Renal cortical epithelial cell (primary cell): ENCODE results near the gene PIANP. TPM values are rescaled to one million over a fixed set of nuclear protein-coding genes. Genes with fewer than 3 reads are reported as not detected.
A peak's percentile ranks its signal among the peaks of the same experiment; 100 is the strongest.
"Not testable (repeated sequence)": the region's sequence is repeated elsewhere in the genome, so short reads cannot be mapped to it uniquely, and the experiment has no call there.

Source experiments
- DNase-seq: peaks from one replicate; pipeline ENCODE4 v3.0.0-alpha.2; 2011; ENCODE audit warnings: low read depth
- total RNA-seq: library from RNA; depleted of rRNA; stranded (reverse); fragments of >200 nt; gene quantifications from 2 replicates; pipeline ENCODE4 v1.2.3, GENCODE V29; 2014

PIANP gene, protein sequence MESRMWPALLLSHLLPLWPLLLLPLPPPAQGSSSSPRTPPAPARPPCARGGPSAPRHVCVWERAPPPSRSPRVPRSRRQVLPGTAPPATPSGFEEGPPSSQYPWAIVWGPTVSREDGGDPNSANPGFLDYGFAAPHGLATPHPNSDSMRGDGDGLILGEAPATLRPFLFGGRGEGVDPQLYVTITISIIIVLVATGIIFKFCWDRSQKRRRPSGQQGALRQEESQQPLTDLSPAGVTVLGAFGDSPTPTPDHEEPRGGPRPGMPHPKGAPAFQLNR
- total RNA-seq: 0.15 TPM in 1 of 2 replicates, not detected in the other

DNA sequence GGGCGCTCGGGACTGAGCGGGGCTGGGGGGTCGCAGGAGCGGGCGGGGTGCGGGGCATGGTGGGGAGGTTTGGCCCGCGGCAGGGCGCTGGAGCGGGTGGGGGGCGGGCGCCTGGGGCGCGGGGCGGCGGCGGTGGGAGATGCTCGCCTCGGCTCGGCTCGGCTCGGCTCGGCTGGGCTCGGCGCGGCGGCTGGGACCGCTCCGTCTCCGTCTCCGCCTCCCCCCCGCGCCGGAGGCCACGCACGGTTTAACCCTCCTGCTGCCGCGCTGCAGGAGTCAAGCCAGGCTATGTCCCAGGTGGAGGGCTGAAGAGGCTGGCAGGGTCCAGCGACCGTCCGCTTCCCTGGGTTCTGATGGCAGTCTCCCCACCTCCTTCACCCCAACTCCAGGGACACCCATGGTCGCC lies at the start of gene PIANP:
PIANP (minus strand) TSS at position 170 of the 406 bp plus-strand sequence. CDS start 2,754 bp downstream, outside the sequence.
- no peak for DNase-seq

DNA sequence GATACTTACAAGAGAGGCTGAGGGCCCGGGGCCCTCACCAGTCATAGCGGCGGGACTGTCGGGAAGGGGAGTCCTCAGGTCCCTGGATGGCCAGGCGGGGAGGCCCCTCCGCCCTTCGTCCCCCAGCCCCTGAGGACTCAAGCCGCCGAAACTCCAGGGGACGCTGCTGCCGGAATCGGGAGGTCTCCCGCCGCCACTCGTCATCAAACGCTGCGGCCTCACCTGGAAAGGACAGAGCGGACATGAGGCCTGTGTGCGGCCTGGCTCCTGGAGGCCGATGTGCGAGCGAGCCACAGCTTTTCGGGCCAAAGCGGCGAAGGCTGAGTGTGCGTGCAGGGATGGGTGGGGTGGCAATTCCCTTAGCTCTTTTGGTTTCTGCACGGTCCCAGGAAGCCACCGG lies 48.1 kb upstream of the PIANP start:
- DNase-seq: no peak

DNA sequence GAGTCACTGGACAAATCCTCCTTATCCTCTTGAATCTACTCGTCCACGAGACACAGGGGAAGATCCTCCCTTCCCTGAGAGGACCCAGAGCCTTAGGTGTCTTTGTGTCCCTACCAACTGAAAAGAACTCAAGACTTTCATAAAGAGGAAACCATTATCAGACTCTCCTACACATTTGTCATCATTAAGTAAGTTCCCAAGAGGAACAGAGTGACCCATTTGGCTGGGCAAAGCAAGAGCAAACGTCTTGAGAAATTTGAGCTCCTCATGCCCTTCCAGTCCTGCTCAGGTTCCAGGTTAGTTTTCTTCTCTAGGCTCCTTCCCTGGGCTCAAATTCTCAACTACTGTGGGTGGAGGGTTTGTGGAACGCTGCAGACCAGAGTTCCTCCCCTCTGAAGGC lies 46.6 kb upstream of the PIANP start:
- DNase-seq: no peak

DNA sequence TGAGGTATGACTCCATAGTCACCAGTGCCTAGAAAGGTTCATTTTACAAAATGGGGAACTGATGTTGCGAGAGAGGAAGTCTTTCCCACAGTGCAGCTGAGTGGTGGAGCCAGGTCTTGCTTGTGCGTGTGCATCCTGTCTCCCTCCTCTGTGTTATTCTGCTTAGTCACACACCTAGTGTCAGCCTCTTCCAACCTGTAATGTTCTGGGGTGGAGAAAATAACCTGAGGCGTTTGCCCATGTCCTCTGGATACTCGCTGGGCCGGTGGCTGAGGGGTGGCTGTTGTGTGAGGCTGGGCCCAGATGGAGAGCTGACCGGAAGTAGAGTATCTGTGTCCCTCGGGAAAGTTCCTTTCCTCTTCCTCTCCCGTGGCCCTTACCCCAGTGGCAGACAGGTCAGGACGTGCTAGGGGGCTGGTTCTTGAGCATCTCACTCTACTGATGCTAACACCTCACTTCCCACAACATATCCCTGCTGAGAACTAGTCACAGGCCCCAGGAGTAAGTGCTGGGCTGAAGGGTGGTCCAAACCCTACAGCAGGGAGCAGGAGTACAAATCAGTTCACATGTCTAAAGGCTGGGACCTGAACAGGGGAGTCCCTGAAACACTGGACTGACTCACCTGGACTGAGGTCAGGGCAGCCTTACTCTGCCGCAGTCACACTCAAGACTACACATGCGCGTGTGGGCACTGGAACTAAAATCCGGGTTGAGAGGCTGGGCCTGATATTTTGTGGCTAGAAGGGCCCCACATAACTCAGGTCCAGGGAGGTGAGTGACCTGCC lies 45.3 kb upstream of the PIANP start:
- DNase-seq: no peak

DNA sequence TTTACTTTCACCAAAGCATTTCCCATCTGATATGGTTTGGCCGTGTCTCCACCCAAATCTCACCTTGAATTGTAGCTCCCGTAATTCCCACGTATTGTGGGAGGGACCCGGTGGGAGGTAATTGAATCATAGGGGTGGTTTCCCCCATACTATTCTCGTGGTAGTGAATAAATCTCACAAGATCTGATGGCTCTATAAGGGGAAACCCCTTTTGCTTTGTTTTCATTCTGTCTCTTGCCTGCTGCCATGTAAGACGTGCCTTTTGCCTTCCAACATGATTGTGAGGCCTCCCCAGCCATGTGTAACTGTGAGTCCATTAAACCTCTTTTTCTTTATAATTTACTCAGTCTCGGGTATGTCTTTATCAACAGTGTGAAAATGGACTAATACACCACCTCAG lies 42.7 kb upstream of the PIANP start:
- DNase-seq: not testable (repeated sequence)

DNA sequence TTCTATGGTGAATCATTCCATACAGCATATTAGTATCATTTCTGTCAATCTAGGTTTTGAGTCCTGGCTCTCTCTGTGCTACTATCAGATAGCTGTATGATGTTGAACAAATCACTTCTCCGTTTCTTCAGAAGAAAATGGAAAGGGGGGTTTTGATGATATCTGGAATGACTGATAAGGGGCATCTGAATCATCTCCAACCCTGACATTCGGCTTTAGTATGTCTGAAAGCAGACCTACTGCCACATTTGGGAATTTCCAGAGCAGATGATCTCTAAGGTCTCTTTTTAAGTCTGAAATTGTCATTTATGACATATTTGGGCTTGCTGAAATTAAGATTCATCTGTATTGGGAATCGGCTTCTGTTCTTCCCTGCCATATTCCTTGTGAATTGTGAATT lies 42.2 kb upstream of the PIANP start:
- no peak for DNase-seq

DNA sequence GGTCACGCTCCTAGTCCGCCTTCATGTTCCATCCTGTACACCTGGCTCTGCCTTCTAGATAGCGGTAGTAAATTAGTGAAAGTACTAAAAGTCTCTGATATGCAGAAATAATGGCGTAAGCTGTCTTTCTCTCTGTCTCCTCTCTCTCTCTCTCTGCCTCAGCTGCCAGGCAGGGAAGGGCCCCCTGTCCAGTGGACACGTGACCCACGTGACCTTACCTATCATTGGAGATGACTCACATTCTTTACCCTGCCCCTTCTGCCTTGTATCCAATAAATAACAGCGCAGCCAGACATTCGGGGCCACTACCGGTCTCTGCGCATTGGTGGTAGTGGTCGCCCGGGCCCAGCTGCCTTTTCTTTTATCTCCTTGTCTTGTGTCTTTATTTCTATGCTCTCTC lies 41.5 kb upstream of the PIANP start:
- DNase-seq: not testable (repeated sequence)

DNA sequence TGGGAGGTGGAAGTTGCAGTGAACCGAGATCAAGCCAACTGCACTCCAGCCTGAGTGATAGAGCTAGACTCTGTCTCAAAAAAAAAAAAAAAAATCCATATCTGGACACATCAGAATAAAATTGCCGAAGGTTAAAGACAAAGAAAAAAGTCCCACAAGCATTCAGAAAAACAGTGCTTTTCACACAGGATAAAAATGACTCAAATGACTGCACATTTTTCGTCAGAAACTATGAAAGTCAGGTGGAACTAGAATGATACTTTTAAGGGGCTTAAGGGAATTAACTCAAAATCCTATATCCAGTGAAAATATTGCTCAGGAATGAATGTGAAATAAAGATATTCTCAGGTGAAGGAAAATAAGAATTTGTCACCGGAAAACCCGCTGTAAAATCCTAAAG lies 36.1 kb upstream of the PIANP start:
- DNase-seq: no peak

DNA sequence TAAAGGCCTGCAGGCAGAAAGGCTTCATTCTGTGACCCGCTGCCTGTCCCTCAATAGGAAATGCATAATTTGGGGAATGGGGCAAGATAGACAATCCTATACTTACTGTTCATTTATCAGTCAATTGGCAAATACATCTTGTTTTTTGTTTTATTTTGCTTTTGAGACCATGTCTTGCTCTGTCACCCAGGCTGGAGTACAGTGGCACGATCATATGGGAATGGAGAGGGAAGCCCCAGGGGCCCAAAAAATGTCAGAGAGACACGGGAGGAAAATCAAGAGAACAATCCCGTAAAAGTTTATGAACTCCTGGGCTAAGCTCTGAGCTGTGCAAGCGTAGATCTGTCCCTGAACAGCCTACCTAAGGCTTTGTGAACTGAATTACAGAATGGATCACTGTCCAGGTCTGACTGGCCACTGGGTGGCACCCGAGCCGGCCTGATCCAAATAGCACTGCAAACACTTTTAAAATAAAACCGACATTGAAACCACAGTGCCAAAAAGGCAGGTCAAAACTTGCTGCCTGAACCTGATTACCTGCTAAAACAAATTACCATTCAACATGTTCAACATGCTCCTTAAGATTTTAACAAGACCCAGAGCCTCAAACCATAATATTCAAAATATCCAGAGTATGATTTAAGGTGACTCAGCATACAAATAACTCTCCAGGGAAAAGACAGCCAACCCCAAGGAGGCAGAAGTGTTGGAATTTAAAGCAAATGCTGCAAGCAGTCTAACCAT lies 35.0 kb upstream of the PIANP start:
- DNase-seq: peak; percentile 46

DNA sequence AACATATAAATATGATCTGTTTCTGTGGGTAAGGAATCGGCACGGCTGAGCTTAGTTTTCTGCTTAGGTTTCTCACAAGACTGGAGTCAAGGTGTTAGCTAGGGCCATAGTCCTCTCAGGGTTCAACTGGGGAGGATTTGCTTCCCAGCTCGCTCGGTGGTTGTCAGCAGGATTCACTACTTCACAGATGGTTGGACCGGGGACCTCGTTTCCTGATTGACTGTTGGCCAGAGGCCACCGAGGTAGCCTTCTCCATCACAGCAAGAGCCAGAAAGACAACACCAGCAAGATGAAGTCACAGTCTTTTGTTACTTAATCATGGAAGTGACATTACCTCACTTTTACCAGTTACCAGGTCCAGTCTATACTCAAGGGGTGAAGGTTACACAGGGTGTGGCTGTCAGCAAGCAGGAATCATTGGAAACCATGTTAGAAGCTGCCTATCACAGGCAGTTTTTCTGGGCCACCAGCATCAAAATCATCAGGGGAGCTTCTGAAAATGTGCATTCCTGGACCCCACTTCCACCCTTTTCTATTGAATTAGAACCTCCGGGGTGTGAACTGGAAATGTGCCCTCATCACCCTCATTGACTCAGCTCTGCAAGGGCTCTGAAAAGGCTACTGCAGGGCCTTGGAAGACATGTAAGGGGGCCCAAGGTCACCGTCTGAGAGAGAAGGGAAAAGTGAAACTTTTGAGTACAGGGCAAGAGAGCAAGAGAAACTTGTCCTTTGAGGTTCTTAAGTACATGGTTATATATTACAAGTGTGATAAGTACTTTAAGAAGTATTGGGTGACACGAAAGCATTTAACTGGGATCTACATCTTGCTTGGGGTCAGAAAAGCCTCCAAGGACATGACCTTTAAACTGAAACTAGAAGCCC lies 34.1 kb upstream of the PIANP start:
- no peak for DNase-seq

DNA sequence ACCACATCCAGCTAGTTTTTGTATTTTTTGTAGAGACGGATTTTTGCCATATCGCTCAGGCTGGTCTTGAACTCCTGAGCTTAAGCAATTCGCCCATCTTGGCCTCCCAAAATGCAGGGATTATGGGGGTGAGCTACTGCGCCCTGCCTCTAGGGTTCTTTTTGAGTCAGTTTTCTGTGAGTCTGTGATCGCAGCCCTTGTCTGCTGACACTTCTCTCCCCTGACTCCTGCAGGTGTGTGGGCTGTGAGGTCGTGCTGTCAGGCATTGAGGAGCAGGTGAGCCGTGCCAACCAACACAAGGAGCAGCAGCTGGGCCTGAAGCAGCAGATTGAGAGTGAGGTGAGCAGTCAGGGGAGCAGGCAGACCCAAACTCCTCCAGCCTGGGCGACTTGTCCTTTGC lies 29.6 kb upstream of the PIANP start:
- no peak for DNase-seq

DNA sequence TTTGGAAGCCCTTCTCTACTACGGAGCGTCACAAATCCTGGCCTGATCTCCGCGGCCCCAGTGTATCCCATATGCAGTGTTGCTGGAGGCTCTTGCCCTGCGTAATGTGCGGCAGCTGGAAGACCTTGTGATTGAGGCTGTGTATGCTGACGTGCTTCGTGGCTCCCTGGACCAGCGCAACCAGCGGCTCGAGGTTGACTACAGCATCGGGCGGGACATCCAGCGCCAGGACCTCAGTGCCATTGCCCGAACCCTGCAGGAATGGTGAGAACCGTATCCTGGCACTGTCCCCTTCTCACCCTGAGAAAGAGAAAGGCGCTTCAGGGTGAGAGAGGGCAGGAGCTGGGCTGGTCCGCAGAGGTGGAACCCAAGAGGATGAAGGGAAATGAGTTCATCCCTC lies 28.6 kb upstream of the PIANP start:
- no peak for DNase-seq

DNA sequence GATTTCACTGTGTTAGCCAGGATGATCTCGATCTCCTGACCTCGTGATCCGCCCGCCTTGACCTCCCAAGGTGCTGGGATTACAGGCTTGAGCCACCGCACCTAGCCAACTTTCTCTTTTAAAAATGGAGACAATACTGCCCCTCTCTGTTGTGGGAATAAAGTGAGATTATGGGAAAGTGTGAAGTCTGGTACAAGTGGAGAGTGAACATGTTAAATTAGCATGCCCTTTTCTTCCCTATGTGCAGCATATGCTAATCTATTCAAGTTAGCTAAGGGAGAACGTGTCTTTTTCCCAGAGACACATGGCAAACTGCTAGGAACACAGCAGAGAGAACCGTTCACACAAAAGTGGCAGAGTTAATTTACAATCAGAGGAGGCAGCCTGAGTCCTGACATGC lies 24.7 kb upstream of the PIANP start:
- DNase-seq: no peak

DNA sequence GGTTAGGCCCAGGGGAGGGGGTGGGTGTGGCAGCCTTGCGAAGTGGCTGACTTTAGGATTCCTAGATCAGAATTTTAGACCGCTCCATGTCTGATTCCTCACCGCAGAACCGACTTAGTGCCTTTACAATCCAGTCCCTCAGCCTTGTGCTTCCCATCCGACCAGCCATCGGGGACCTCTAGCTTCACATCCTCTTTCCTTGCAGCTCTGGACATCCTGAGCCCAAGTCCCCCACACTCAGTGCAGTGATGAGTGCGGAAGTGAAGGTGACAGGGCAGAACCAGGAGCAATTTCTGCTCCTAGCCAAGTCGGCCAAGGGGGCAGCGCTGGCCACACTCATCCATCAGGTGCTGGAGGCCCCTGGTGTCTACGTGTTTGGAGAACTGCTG lies 23.8 kb upstream of the PIANP start:
- peak; percentile 16 for DNase-seq

DNA sequence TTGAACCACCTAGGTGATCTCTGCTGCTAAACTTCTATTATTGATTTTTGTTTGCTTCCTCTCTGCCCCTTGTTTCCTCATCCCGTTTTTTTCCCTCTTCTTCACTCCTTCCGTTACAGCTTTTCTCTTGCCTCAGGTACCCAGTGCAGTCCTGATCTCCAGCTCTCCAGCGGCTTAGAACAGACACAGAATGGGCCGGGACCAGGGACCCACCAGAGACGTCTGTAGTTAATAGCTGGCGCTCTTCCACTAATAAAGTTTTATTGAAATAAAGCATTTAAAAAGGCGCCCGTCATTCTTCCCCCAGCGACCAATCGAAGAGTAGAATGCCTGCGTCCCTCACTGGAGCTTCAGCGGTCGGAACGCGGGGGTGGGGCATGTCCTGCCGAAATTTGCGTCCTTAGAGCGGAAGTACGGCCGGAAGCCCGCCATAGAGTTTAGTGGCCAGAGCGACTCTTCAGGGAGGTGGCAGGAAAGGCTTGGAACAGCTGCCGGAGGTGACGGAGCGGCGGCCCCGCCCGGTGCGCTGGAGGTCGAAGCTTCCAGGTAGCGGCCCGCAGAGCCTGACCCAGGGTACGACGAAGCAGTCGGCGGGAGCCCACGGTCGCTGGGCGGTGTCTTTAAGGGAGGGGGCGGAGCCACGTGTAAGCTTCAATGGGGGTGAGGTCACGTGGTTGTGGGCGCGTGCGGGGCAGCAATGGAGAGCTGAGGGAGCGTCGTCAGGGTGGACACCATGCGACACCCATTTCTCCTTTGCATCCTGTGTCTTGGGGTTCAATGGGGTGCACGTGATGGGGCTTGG lies 23.2 kb upstream of the PIANP start, which contains the start of gene COPS7A:
COPS7A (plus strand) TSS at position 440 of the 802 bp plus-strand sequence. CDS start 611 bp downstream, outside the sequence.
- peak; percentile 98 for DNase-seq

DNA sequence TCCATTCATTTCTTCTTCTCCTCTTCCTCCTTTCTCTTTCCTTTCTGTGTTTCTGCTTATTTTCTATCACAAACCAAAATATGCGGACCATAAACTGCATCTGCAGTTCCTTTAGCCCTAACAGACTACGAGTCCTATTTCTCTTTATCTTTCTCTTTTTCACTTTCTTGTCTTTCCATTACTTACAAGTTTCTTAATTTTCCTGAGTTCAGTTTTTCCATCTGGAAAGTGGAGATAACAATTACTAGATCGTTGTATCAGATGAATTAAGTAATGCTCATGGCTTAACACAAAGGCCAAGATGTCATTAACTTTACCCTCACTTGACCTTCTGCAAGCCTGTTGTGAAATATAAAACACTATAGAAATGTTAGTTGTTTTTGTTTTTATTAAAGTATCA lies 22.2 kb upstream of the PIANP start:
- DNase-seq: no peak

DNA sequence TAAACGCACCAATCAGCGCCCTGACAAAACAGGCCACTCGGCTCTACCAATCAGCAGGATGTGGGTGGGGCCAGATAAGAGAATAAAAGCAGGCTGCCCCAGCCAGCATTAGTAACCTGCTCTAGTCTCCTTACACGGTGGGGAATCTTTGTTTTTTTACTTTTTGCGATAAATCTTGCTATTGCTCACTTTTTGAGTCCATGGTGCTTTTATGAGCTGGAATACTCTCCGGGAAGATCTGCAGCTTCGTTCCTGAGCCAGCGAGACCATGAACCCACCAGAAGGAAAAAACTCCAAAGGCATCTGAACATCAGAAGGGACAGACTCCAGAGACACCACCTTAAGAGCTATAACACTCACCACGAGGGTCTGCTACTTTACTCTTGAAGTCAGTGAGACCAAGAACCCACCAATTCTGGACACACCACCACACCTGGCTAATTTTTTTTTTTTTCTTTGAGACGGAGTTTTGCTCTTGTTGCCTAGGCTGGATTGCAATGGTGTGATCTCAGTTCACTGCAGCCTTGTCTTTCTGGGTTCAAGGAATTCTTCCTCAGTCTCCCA lies 16.3 kb upstream of the PIANP start:
- DNase-seq: no peak

DNA sequence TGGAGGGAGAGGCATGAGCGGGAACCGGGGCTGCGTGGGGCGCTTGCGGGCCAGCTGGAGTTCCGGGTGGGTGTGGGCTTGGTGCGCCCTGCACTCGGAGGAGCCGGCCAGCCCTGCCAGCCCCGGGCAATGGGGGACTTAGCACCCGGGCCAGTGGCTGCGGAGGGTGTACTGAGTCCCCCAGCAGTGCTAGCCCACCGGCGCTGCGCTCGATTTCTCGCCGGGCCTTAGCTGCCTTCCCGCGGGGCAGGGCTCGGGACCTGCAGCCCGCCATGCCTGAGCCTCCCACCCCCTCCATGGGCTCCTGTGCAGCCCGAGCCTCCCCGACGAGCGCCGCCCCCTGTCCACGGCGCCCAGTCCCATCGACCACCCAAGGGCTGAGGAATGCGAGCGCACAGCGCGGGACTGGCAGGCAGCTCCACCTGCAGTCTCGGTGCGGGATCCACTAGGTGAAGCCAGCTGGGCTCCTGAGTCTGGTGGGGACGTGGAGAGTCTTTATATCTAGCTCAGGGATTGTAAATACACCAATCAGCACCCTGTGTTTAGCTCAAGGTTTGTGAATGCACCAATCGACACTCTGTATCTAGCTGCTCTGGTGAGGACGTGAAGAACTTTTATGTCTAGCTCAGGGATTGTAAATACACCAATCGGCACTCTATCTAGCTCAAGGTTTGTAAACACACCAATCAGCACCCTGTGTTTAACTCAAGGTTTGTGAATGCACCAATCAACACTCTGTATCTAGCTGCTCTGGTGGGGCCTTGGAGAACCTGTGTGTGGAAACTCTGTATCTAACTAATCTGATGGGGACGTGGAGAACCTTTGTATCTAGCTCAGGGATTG lies 15.6 kb upstream of the PIANP start:
- DNase-seq: not testable (repeated sequence)

DNA sequence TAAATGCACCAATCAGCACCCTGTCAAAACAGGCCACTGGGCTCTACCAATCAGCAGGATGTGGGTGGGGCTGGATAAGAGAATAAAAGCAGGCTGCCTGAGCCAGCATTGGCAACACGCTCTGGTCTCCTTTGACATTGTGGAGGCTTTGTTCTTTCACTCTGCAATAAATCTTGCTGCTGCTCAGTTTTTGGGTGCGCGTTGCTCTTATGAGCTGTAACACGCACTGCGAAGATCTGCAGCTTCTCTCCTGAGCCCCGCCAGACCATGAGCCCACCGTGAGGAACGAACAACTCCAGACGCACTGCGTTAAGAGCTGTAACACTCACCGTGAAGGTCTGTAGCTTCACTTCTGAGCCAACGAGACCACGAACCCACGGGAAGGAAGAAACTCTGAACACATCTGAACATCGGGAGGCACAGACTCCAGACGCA lies 8.4 kb upstream of the PIANP start:
- no peak for DNase-seq
